K562 (cell line): ENCODE measurements around the gene VSNL1. TPM values are rescaled to one million over a fixed set of nuclear protein-coding genes. Genes with fewer than 3 reads are reported as not detected.

Source experiments
- ATAC-seq: fragments of 200-7000 bp; cut with Tn5 transposase; 3 replicates; pipeline ENCODE4 v1.9.1; 2020; ENCODE audit warnings: moderate library complexity
- BruUV-seq: library from RNA; stranded (reverse); fragments of 400-500 nt; replicated peaks from 2 replicates; lab custom pipeline; 2021; lab: Mats Ljungman, UMichigan
- CTCF ChIA-PET: fragments of 300-600 bp; formaldehyde crosslinking; extraction: SDS; loops from one replicate; lab custom pipeline; 2021; ENCODE audit warnings: low intra/inter-chr PET ratio; lab: Yijun Ruan, JAX
- POLR2A ChIA-PET: fragments of 300-600, 350-650 bp; sonication (Branson Sonifier 250); formaldehyde crosslinking; extraction: SDS; loops from one replicate; lab custom pipeline; 2021; ENCODE audit warnings: antibody characterized with exemption, inconsistent platforms; lab: Yijun Ruan, JAX
- DNase-seq, 4 experiments: peaks; one replicate each; pipeline versions ENCODE4 v3.0.0 to v3.0.0-alpha.2; 2011 to 2018; ENCODE audit warnings: low spot score in 3 of 4, mixed read lengths in 3 of 4; ENCODE audit errors: extremely low read depth in 1 of 4
- FAIRE-seq: peaks from 2 replicates; lab custom pipeline; 2011; peaks lifted over from hg19 to GRCh38; lab: Jason Lieb, UNC
- H2AFZ ChIP-seq: 2 replicates; pipeline ENCODE4 v1.6.0; 2011; ENCODE audit warnings: low read depth, low read length, control low read depth, inconsistent platforms
- H3K27ac ChIP-seq: fragments of 200-600 bp; 3 replicates; pipeline ENCODE4 v1.8.0; 2011; ENCODE audit warnings: low read depth, mild to moderate bottlenecking, control low read depth, inconsistent platforms, low read length, moderate library complexity, mixed read lengths; ENCODE audit errors: extremely low read depth
- H3K27me3 ChIP-seq, 2 experiments: fragments of 300-600 bp in 1 of 2; 2 replicates in 1 of 2; 3 replicates in 1 of 2; pipeline versions ENCODE4 v1.6.0 to v1.8.0; 2011; ENCODE audit warnings: inconsistent platforms in 2 of 2, low read length in 2 of 2, mild to moderate bottlenecking in 1 of 2, mixed read lengths in 1 of 2, moderate library complexity in 1 of 2; ENCODE audit not compliant: control insufficient read depth in 2 of 2, insufficient read depth in 2 of 2
- H3K36me3 ChIP-seq: fragments of 300-600 bp; 3 replicates; pipeline ENCODE4 v1.8.0; 2011; ENCODE audit warnings: mild to moderate bottlenecking, low read length, inconsistent platforms; ENCODE audit not compliant: control insufficient read depth, insufficient read depth
- H3K4me1 ChIP-seq, 2 experiments: fragments of 200-600 bp in 1 of 2; replicated peaks in 1 of 2; 2 replicates in 1 of 2; 3 replicates in 1 of 2; pipeline versions ENCODE4 v1.5.1 to v1.8.0; 2011; ENCODE audit warnings: inconsistent platforms in 2 of 2, low read length in 2 of 2, mild to moderate bottlenecking in 1 of 2, mixed read lengths in 1 of 2, moderate library complexity in 1 of 2; ENCODE audit not compliant: control insufficient read depth in 2 of 2, insufficient read depth in 2 of 2
- H3K4me2 ChIP-seq: 2 replicates; pipeline ENCODE4 v1.6.1; 2011; ENCODE audit warnings: low read length, control low read depth, inconsistent platforms, mixed read lengths; ENCODE audit not compliant: insufficient read depth
- H3K4me3 ChIP-seq: fragments of 200-600 bp; sonication (generic), shearing (Covaris generic); 2 replicates; pipeline ENCODE4 v1.5.1; 2016; ENCODE audit warnings: control low read depth, inconsistent platforms
- H3K79me2 ChIP-seq: fragments of 200-600 bp; 3 replicates; pipeline ENCODE4 v1.8.0; 2011; ENCODE audit warnings: low read length, inconsistent platforms; ENCODE audit not compliant: control insufficient read depth, insufficient read depth
- H3K9ac ChIP-seq, 2 experiments: 2 replicates each; pipeline versions ENCODE4 v1.6.0 to v1.6.1; 2011; ENCODE audit warnings: low read depth in 2 of 2, low read length in 2 of 2, control low read depth in 1 of 2, inconsistent platforms in 1 of 2, mild to moderate bottlenecking in 1 of 2, mixed read lengths in 1 of 2; ENCODE audit not compliant: insufficient read depth in 1 of 2
- H3K9me1 ChIP-seq: one replicate; pipeline ENCODE4 v1.6.0; 2011; ENCODE audit warnings: inconsistent platforms, mild to moderate bottlenecking, low read length, moderate library complexity; ENCODE audit not compliant: control insufficient read depth, insufficient read depth
- H3K9me3 ChIP-seq: replicated peaks from 2 replicates; pipeline ENCODE4 v1.5.1; 2011; ENCODE audit warnings: low read depth, low read length, inconsistent platforms; ENCODE audit not compliant: control insufficient read depth, insufficient read depth
- H4K20me1 ChIP-seq: replicated peaks from 2 replicates; pipeline ENCODE4 v1.6.1; 2011; ENCODE audit warnings: low read length, inconsistent platforms, mixed read lengths; ENCODE audit not compliant: control insufficient read depth, insufficient read depth
- CGGBP1 ChIP-seq: fragments of 250-450 bp; sonication (Bioruptor Pico); IDR thresholded peaks from 2 replicates; pipeline ENCODE4 v1.9.0; 2021; ENCODE audit warnings: mild to moderate bottlenecking
- EGR1 ChIP-seq: fragments of 450-650 bp; conservative IDR thresholded peaks from 2 replicates; pipeline ENCODE4 v1.6.1; 2017; ENCODE audit warnings: mild to moderate bottlenecking
- ESRRA ChIP-seq: fragments of 450-650 bp; IDR thresholded peaks from 2 replicates; pipeline ENCODE4 v1.6.1; 2014; ENCODE audit warnings: low read depth, mild to moderate bottlenecking, moderate library complexity, borderline replicate concordance
- ETV5 ChIP-seq: sonication (generic); formaldehyde crosslinking; IDR thresholded peaks from 2 replicates; pipeline ENCODE4 v1.4.0; 2020; ENCODE audit warnings: low read depth, mild to moderate bottlenecking, missing genetic modification reagents
- HMGXB4 ChIP-seq: sonication (generic); formaldehyde crosslinking; IDR thresholded peaks from 2 replicates; pipeline ENCODE4 v1.8.1; 2023; ENCODE audit warnings: mild to moderate bottlenecking, missing genetic modification reagents
- HNRNPH1 ChIP-seq: fragments of 200-400 bp; formaldehyde crosslinking; optimal IDR thresholded peaks from 2 replicates; pipeline ENCODE3; 2017; ENCODE audit warnings: low read depth, mild to moderate bottlenecking, low read length, moderate library complexity
- ILK ChIP-seq: fragments of 450-650 bp; IDR thresholded peaks from 2 replicates; pipeline ENCODE4 v1.6.1; 2016; ENCODE audit warnings: missing genetic modification characterization, low read depth, mild to moderate bottlenecking, missing compliant biosample characterization, moderate library complexity, borderline replicate concordance
- IRF2 ChIP-seq: sonication (generic); formaldehyde crosslinking; IDR thresholded peaks from 2 replicates; pipeline ENCODE4 v1.8.1; 2022; ENCODE audit warnings: mild to moderate bottlenecking, missing genetic modification reagents
- KHSRP ChIP-seq: fragments of 450-650 bp; IDR thresholded peaks from 2 replicates; pipeline ENCODE4 v1.6.1; 2017
- MIER1 ChIP-seq: fragments of 450-650 bp; IDR thresholded peaks from 2 replicates; pipeline ENCODE4 v1.6.1; 2016; ENCODE audit warnings: antibody characterized with exemption, mild to moderate bottlenecking, low read depth
- PHF8 ChIP-seq: fragments of 200-600 bp; sonication (generic); IDR thresholded peaks from 2 replicates; pipeline ENCODE4 v1.6.1; 2012; ENCODE audit warnings: mixed run types, mild to moderate bottlenecking, inconsistent platforms, low read length, moderate library complexity, borderline replicate concordance
- POLR2AphosphoS5 ChIP-seq: IDR thresholded peaks from 2 replicates; pipeline ENCODE4 v1.6.1; 2011; ENCODE audit warnings: mild to moderate bottlenecking, low read depth, low read length, moderate library complexity; ENCODE audit not compliant: control insufficient read depth, insufficient read depth
- PYGO2 ChIP-seq: fragments of 450-650 bp; IDR thresholded peaks from 2 replicates; pipeline ENCODE4 v1.6.1; 2016; ENCODE audit warnings: mild to moderate bottlenecking, missing genetic modification characterization, moderate library complexity, missing compliant biosample characterization
- SMAD1 ChIP-seq: fragments of 150-350 bp; IDR thresholded peaks from 2 replicates; pipeline ENCODE4 v1.6.1; 2014; ENCODE audit warnings: low read length, low read depth; ENCODE audit not compliant: partially characterized antibody
- TSC22D4 ChIP-seq: fragments of 450-650 bp; IDR thresholded peaks from 2 replicates; pipeline ENCODE4 v1.6.1; 2016; ENCODE audit warnings: missing genetic modification characterization, missing biosample characterization, control low read depth
- ZKSCAN3 ChIP-seq: fragments of 250-450 bp; sonication (Bioruptor Pico); IDR thresholded peaks from 2 replicates; pipeline ENCODE4 v1.4.0; 2020
- ZNF146 ChIP-seq: IDR thresholded peaks from one replicate; pipeline ENCODE4 v1.6.1; 2018; ENCODE audit warnings: missing compliant biosample characterization; ENCODE audit not compliant: unreplicated experiment
- ZNF217 ChIP-seq: sonication (generic); formaldehyde crosslinking; IDR thresholded peaks from 2 replicates; pipeline ENCODE4 v1.8.0; 2022; ENCODE audit warnings: mild to moderate bottlenecking, missing genetic modification reagents
- ZNF512 ChIP-seq: IDR thresholded peaks from 2 replicates; pipeline ENCODE4 v1.6.1; 2016; ENCODE audit warnings: missing genetic modification characterization, missing compliant biosample characterization
- WGBS: fragments of 100-300 bp; shearing (Covaris generic); methylation state at CpG from one replicate; pipeline ENCODE4 v1.1.6; 2016; ENCODE audit warnings: low coverage, mixed read lengths; ENCODE audit not compliant: insufficient coverage; ENCODE audit errors: missing lambda C conversion rate; 5-methylcytosine and 5-hydroxymethylcytosine counted together
- in situ Hi-C: fragments of 300-500 bp; cut with MboI; formaldehyde crosslinking; loops from 4 replicates; pipeline ENCODE4 v1.15.0; 2018; ENCODE audit warnings: inconsistent platforms, mixed read lengths
- intact Hi-C: fragments of 100-400 bp; cut with micrococcal nuclease; formaldehyde crosslinking; loops from 2 replicates; pipeline ENCODE4 v1.14.2; 2022
- polyA plus RNA-seq, 8 experiments: library from polyadenylated mRNA; depleted of rRNA in 4 of 8; stranded (reverse) in 5 of 8; unstranded in 3 of 8; fragments of >200 nt; fragmentation: Nextera tagmentation in 2 of 8; fragmentation: Illumina TruSeq in 1 of 8; extraction: Ambion mirVana in 2 of 8; extraction: Trizol in 1 of 8; gene quantifications; 2 replicates each; pipeline versions ENCODE4 v1.2.1 to v1.2.3, GENCODE V29; 2011 to 2014; ENCODE audit warnings: inconsistent platforms in 1 of 8, missing spikeins in 1 of 8
- total RNA-seq, 7 experiments: library from RNA; depleted of rRNA in 6 of 7; stranded (reverse); fragments of >200 nt in 6 of 7; fragmentation: Illumina TruSeq in 2 of 7; extraction: Trizol in 2 of 7; gene quantifications; 2 replicates each; pipeline versions ENCODE4 v1.2.1 to v1.2.3, GENCODE V29; 2011 to 2021; ENCODE audit warnings: low replicate concordance in 1 of 7

VSNL1 gene
- total and polyA plus RNA-seq, 9 of the 15 experiments (the other 6 are each of a cell fraction or from before 2014, with no cell fraction given) = 0.20 TPM; not detected in 8

- TF ChIP-seq HMGXB4 (CRISPR knock-in tag) = no peak
- TF ChIP-seq TSC22D4 = no peak
- no peak for TF ChIP-seq IRF2 (CRISPR knock-in tag)
- no peak for TF ChIP-seq PHF8
- TF ChIP-seq, all 486 proteins: peak for 0
Measured at GRCh38 chr2:17542471-17542870, 2.0 kb downstream of the VSNL1 start (continued).

- H3K4me1 ChIP-seq = peaks cover 0 to 17% of the 10 kb centered on the region in 2 experiments; a peak in 3 of 5 replicates
- no TSS peak for BruUV-seq
- 5% methylated on average over 6 of the region's 6 CpGs for WGBS
- H3K4me3 ChIP-seq = no peak overlapping the region
- DNase-seq (no peak), ATAC-seq (no peak), FAIRE-seq (no peak)
- ChIA-PET POLR2A (no interaction called here), CTCF (no interaction called here)
- H3K9me3 ChIP-seq = no peaks in the 10 kb centered on the region
- intact Hi-C loops = no loop called here
- no peaks in the 10 kb centered on the region for H3K36me3 ChIP-seq
- H3K9ac ChIP-seq = no peak overlapping the region
- no peak overlapping the region for H3K4me2 ChIP-seq
- H3K27me3 ChIP-seq = peaks cover 29 to 35% of the 10 kb centered on the region in 2 experiments
- H3K9me1 ChIP-seq = no peaks in the 10 kb centered on the region
- TF ChIP-seq MIER1 = no peak
- TF ChIP-seq TSC22D4 = no peak
- no peak for TF ChIP-seq CGGBP1 (CRISPR knock-in tag)
- no peak for TF ChIP-seq HNRNPH1
- TF ChIP-seq PYGO2 (tag) = no peak
- TF ChIP-seq SMAD1 = no peak
- TF ChIP-seq KHSRP = no peak
- no peak for TF ChIP-seq POLR2AphosphoS5
- no peak for TF ChIP-seq ZKSCAN3
- TF ChIP-seq ZNF217 (CRISPR knock-in tag) = no peak
- no peak for TF ChIP-seq ZNF146 (CRISPR knock-in tag)
- no peak for TF ChIP-seq ESRRA
- TF ChIP-seq ZNF512 (tag) = no peak
- TF ChIP-seq EGR1 = no peak
- no peak for TF ChIP-seq ILK (tag)
- TF ChIP-seq ETV5 (CRISPR knock-in tag) = no peak
- no peaks in the 10 kb centered on the region for H3K79me2 ChIP-seq
- no peaks in the 10 kb centered on the region for H4K20me1 ChIP-seq
- H3K27ac ChIP-seq = no peak overlapping the region
- H2AFZ ChIP-seq = no peak overlapping the region
- in situ Hi-C loops = no loop called here
Measured at GRCh38 chr2:17543131-17543660, 2.7 kb downstream of the VSNL1 start.
